ENCODE measurements around the gene TOMM20.
"Not testable (repeated sequence)": the region's sequence is repeated elsewhere in the genome, so short reads cannot be mapped to it uniquely, and the experiment has no call there.

The TOMM20 gene

DNA sequence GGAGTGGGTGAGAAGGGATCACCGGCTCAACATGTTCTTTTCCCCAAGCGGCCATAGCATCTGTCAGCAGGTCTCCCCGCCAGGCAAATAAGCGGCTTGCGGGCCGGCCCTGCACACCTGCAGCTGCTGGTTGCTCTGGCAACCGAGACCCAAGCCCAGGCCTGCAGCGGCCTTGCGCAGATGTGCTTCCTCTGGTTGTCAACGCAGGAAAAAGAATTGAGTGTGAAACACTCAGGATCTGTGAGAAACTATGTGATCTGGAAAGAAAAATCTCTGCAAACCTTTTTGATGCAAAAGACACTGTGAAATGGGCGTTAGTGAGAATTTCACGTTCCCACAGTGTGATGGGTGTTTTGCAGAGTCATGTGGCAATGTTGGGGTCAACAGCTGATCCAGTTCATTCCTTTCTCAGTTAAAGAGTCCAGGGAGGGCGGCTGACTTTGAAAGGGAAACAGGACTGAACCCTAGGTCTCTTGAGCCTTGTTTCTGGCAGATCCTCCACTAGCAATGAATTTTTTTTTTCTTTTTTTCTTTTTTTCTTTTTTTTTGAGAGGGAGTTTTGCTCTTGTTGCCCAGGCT, 28.4 kb downstream of the TOMM20 start:
- DNase-seq: no peak

DNA sequence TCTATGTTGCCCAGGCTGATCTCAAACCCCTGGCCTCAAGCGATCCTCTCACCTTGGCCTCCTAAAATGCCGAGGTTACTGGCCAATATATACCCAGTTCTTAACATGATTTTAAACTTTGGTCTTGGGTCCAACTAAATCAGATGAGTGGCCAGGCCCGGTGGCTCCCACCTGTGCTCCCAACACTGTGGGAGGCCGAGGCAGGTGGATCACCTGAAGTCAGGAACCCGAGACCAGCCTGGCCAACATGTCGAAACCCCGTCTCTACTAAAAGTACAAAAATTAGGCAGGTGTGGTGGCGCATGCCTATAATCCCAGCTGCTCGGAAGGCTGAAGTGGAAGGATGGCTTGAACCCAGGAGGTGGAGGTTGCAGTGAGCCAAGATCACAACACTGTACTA, 29.6 kb downstream of the TOMM20 start:
- no peak for DNase-seq

DNA sequence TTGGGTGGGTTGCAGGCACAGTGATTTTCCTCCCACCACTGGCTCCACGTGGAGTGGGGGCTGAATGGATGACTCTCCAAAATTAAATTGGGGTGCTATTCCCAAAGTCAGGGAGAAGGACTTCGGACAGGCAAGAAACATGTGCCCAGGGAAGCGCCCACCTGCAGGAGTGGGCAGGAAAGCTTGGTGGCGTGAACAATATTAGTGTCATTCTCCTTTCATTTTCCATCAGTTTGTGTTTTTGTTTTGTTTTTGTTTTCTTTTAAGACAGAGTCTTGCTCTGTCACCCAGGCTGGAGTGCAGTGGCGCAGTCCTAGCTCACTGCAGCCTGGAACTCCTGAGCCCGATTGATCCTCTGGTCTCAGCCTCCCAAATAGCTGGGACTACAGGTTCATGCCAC, 30.1 kb downstream of the TOMM20 start:
- DNase-seq: no peak

DNA sequence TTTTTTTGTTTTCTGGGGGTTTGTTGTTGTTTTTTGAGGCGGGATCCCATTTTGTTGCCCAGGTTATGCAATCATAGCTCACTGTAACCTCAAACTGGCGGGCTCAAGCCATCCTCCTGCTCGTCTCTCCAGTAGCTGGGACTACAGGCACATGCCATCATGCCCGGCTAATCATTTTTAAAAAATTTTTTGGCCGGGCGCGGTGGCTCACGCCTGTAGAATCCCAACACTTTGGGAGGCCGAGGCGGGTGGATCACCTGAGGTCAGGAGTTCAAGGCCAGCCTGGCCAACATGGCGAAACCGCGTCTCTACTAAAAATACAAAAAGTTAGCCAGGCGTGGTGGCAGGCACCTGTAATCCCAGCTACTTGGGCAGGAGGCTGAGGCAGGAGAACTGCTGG, 31.1 kb downstream of the TOMM20 start:
- not testable (repeated sequence) for DNase-seq

DNA sequence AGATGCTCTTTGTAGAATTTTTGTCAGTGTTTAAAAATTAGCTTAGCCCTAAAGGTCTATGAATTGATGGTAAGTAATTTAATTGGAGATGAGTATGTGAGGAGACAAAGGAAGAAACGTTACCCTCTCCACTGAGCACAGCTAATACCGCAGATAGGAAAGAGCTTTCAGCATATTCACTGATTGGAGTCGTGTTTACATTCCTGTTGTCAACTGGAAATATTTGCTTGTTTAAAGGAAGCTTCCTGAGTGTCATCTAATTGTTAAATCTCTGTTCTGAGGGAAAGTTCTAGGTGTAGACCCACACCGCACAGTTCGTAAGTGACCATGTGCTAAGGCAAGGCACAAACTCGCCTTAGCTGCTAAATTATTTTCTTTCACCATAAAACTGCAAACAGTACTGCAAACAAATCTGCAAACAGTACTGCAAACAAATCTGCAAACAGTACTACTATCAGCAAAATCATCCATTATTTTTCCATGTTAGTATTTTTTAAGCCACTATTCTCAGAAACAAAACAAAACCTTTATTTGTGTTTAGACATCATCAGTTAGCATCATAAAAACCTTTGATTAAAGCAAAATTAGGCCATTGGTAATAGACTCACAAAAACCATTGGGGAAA, 32.6 kb downstream of the TOMM20 start:
- no peak for DNase-seq

DNA sequence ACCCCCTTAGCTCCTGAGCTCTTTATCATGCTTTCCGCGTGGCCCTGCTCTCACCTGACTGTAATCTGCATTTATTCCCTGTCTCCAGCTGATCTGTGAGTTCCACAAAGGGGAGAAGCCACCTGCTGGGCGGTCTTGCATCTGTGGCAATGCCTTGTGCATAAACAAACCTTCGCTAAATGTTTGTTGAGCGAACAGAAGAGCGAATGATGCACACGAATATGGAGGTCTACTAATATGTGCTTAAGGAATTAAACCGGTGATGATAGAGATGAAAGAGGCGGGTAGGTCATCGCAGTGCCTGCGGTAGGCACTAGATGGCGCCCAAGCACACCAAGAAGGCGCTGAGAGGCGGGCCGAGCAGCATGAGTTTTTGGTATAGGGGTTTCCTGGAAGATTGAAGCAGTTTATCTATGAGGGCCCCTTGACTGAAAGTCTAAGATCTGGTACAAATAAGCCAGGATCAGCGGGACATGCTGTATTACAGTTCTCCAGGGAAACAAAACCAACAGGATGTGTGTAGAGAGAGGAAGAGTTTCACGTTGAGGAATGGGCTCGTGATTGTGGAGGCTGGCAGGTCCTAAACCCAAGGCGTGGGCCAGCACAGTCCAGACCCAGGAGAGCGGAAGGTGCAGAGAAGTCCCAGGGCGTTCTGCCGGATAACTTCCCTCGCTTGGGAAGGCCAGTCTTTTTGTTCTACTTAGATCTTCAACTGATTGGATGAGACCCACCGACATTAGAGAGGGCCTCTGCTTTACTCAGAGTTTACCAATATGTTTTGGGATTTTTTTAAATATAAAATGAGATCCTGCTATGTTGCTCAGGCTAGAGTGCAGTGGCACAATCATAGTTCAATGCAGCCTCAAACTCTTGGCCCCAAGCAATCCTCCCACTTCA, 34.7 kb downstream of the TOMM20 start:
- DNase-seq: peak; percentile 40 to 86

DNA sequence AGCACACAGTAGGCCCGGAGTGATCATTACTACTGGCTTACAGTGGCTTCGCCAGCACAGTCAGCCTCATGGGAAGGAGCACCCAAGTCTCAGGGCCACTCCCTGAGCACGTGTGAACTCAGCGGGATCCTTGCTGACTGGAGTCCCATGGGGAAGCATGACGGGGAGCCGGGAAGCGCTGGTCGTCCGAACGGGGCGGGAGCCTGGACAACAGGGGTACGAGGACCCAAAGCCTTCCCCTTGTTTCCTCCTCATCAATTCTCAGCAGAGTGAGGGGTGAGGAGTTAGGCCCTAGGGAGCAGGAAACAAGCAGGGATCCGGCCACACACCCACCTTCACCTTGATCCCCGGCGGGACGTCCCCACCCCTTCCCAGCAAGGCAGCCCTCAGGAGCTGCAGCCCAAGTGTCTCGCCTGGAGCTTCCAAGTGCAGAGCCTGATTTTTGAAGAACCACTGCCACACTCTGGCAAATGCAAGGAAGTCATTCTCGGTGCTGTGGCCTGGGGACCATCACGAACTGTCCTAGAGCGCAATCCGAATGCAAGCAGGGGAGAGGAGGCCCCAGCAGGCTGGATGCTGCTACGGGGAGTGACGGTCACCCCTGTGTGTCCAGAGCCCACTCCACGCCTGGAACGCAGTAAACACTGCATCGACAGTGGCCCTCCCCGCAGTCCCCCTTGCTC, 35.5 kb downstream of the TOMM20 start:
- DNase-seq: peak; percentile 27 to 64

DNA sequence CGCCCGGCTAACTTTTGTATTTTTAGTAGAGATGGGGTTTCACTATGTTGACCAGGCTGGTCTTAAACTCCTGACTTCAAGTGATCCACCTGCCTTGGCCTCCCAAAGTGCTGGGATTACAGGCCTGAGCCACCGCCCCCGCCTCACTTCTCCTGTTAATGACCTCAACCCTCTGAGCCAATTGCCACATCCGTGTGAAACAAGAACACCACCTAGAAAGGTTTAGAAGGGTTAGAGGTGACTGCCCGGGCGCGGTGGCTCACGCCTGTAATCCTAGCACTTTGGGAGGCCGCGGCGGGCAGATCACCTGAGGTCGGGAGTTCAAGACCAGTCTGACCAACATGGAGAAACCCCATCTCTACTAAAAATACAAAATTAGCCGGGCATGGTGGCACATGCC, 36.2 kb downstream of the TOMM20 start:
- DNase-seq: not testable (repeated sequence)

DNA sequence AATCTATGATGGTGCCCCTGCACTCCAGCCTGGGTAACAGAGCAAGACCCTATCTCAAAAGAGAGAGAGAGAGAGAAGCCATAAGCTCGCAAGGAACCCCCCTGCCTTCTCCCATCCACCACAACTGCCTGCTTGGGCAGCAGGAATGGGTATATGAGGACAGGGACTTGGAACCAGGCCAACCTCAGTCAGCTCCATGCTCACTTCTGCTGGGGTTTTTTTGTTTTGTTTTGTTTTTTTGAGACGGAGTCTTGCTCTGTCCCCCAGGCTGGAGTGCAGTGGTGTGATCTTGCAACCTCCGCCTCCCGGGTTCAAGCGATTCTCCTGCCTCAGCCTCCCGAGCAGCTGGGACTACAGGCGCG, 36.6 kb downstream of the TOMM20 start:
- DNase-seq: not testable (repeated sequence)

DNA sequence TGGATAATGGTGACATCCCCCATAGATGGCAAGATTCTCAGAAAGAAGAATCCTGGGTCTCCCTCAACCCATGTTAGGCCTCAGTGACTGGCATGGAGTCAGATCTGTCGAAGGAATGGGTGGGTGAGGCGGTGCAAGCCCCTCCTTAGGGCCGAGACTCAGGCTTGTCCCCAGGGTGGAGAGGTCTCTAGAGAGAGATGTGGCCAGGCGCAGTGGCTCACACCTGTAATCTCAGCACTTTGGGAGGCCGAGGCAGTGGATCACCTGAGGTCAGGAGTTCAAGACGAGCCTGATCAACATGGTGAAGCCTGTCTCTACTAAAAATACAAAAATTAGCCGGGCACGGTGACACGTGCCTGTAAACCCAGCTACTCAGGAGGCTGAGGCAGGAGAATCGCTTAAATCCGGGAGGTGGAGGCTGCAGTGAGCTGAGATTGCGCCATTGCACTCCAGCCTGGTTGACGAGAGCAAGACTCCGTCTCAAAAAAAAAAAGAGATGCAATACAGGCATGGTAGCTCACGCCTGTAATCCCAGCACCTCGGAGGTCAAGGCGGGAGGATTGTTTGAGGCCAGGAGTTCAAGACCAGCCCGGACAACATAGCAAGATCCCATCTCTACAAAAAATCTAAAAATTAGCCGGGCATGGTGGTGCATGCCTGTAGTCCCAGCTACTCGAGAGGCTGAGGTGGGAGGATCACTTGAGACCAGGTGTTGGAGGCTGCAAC, 37.2 kb downstream of the TOMM20 start:
- DNase-seq: not testable (repeated sequence)

DNA sequence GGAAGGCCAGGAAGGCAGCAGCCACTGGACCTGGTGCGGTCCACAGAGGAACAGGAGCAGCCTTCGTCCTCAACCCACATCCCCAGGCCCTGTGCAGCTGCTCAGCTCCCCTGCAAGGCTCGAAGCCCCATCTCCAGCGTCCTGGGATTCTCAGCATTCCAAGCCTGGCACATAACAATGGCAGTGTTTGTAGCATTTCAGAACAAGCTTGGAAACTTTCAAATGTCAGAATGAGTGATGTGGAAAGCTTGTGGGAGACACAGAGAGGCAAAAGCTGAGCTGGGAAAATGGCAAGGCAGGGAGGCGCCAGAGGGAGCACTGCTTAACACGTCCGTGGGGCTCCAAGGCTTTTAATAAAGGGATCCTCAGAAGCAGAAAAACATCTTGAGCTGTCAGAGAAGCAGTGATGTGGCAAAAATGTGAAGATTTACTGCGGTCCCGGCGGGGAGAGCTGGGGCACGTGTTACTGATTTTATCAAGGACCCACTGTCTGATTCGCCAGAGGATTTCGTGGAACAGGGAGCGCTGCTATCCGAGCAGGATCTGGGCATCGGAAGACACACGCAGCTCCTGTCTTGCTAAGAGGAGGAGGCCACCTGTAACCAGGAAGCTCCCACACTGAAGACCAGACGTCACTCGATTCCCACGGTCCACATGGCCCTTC, 38.1 kb downstream of the TOMM20 start:
- no peak for DNase-seq

DNA sequence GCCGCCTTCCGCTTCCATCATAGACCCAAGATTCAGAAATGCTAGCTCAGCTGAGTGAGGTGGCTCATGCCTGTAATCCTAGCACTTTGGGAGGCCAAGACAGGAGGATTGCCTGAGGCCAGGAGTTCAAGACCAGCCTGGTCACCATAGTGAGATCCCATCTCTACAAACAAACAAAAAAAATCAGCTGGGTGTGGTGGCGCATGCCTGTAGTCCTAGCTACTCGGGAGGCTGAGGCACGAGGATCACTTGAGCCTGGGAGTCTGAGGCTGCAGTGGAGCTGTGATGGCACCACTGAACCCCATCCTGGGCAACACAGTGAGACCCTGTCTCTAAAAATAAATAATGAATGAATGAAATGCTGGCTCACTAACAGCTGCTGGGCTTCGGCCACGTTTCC, 39.7 kb downstream of the TOMM20 start:
- no peak for DNase-seq

DNA sequence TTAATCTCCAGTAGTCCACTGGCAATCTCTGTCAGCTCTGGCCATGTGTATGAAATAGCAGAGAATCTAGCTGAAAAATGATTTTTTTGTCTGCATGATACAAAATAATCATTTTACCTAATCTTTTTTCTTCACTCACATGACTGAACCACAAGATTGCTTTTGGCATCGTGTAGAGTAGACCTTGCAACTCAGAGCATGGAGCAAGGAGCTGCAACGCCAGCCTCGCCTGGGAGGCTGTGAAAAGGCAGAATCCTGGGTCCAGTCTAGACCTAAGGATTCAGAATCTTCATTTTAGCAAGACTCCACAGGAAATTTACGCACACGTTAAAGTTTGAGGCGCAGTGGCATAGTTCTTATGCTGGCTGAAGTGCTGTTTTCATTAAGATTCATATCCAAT, 40.2 kb downstream of the TOMM20 start:
- DNase-seq: no peak

DNA sequence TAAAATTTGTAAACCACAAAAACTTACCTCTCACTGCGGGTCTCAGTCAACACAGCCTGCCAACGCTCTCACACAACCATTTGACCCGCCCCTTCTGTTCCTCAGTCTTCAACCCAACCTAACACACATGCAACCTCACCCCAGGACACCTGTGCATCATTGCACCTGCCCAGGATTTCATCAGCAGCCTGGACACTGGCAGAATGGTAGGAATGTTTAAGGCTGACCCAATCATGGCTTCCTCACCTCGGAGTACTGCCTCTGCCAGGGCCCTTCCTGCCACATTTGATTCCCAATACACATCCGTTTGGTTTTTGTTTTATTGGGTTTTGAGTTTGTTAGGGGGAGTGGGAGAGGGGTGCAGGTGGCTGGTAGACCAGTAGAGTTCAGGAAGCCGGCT, 40.7 kb downstream of the TOMM20 start:
- no peak for DNase-seq

DNA sequence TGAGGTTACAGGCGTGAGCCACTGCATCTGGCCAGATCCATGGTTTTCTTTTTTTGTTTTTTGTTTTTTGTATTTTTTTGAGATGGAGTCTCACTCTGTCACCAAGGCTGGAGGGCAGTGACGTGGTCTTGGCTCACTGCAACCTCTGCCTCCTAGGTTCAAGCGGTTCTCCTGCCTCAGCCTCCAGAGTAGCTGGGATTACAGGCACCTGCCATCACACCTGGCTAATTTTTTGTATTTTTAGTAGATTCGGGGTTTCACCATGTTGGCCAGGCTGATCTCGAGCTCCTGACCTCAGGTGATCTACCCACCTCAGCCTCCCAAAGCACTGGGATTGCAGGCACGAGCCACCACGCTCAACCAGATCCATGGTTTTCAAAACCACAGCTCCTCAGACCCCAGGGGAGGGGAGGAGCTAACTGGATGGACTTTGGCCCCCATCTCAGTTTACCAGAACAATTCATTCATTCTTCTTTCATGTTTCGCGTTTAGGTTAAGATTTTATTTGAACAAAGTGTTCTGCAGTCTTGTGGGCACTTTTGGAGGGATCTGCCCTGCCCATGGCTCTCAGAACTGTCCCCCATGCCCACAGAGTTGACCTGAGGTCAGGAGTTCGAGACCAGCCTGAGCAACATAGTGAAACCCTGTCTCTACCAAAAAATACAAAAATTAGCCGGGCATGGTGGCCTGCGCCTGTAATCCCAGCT, 43.1 kb downstream of the TOMM20 start:
- not testable (repeated sequence) for DNase-seq

DNA sequence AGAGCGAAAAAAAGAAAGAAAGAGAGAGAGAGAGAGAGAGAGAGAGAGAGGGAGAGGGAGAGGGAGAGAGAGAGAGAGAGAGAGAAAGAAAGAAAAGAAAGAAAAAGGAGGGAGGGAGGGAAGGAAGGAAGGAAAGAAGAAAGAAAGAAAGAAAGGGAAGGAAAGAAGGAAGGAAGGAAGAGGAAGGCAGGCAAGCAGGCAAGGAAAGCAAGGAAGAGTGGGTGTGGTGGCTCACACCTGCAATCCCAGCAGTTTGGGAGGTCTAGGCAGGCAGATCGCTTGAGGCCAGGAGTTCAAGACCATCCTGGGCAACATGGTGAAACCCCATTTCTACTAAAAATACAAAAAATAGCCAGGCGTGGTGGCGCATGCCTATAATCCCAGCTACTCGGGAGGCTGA, 47.8 kb downstream of the TOMM20 start:
- DNase-seq: not testable (repeated sequence)

DNA sequence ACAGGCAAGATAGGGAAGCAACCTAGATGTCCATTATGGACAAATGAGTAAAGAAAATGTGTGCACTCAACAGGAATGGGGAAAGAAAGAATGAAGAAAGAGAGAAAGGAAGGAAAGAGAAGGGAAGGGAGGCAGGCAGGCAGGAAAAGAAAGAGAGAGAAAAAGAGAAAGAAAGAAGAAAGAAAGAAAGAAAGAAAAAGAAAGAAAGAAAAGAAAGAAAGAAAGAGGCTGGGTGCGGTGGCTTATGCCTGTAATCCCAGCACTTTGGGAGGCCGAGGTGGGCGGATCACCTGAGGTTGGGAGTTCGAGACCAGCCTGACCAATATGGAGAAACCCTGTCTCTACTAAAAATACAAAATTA, 48.4 kb downstream of the TOMM20 start:
- DNase-seq: not testable (repeated sequence)

DNA sequence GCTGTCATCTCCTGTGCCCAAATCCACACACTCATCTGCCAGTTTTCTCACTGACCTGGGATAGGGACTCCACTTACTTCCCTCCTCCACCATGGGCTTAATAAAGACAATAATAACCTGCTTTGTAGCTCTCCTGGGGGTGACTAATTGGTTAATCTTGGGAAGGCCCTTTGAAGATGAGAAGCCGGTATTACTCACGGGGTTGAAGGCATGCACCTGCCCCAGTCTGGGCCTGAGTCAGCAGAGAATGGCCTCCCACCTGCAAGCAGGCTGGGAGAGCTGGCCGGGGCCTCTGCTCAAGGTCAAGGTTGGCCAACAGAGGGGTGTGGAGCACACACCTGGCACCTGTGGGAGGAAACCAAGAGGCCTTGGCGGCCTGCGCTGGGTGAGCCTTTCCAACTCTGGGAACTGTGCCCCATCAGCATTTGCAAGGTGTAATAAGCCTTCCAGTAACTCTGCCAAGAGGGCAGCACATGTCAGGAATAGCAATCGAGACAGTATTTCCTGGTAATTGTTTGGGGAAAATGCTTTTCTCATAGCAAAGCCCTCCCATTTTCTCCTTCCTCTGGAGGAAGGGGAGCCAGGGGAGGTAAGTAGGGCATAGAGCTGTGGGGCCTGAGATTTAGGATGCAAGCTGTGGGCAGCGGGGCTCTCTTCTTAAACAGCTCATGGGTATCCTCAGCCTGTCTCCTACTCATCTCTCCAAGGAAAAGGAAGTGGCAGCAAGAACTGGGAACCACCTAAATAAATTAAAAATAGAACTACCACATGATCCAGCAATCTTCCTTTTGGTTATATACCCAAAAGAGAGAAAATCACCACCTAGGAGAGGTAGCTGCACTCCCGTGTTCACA, 49.0 kb downstream of the TOMM20 start:
- no peak for DNase-seq

DNA sequence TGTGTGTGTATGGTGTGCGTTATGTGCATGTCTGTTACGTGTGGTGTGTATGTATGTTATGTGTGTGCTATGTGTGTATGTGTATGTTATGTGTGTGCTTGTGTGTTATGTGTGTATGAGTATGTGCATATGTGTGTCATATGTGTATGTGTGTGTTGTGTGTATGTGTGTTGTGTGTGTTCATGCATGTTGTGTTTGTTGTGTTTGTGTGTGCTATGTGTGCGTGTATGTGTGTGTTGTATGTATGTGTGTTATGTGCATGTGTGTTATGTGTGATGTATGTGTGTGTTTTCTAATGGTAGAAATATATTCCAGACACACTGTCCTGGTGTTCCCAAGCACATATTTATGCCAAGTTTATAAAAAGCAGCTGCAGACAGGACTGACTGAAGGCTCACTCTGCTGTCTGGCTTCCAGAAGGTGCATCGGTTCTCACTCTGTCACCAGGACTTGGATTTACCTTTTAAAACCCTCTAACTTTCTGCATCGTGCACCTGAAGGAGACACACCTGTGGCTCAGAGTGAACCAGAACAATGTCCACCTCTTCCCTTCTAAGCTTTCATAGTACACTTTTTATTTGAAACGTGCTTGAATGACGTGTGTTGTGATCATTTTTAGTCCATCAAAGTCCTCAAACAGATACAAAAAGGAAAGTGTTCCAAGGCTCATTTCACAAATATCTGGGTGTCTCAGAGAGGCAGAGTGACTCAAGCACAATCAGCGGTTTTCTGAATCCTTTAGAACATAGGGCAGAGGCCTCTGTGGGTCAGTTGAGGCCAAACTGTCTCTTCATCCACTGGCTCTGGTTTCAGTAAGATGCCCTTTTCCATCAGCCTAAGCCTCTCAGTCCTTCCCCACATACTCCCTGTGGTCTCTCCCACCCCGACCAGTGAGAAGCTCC, 49.9 kb downstream of the TOMM20 start:
- peak in 1 of 2 experiments; percentile 28 for DNase-seq
